ENCODE measurements around the gene AMOTL2. TPM values are rescaled to one million over a fixed set of nuclear protein-coding genes. Genes with fewer than 3 reads are reported as not detected.

Gene AMOTL2
- total RNA-seq, 1 donor: 236 TPM

DNA sequence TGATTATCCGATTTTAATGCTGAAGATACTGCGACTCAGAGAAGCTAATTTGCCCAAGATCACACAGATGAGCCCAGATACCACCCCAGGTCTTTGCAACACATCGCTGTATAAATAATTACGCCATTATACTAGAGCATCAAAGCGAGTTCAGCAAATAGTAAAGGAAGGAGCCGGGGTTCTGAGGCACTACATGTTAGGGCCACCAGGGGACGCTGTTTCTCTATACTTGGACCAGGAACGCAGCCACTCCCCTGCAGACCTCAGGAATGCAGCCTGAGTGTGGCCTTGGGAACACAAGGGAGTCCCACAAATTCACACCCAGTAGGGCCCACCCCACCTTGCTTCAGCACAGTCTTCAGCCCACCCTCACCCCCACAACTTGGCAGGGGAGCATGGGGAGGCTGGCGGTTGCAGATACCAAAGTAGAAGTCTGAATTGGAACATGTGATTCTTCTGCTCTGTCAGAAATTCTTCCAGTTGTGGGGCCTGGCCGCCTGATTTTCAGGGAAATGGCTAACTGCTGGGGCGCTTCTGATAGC lies 65.8 kb downstream of the AMOTL2 start:
- H3K4me3 ChIP-seq (ENCODE audit: low read depth, low read length): peak overlapping the region; percentile 14
- DNase-seq (ENCODE audit: low read depth): peak; percentile 79
- TF ChIP-seq, protein P1, sequence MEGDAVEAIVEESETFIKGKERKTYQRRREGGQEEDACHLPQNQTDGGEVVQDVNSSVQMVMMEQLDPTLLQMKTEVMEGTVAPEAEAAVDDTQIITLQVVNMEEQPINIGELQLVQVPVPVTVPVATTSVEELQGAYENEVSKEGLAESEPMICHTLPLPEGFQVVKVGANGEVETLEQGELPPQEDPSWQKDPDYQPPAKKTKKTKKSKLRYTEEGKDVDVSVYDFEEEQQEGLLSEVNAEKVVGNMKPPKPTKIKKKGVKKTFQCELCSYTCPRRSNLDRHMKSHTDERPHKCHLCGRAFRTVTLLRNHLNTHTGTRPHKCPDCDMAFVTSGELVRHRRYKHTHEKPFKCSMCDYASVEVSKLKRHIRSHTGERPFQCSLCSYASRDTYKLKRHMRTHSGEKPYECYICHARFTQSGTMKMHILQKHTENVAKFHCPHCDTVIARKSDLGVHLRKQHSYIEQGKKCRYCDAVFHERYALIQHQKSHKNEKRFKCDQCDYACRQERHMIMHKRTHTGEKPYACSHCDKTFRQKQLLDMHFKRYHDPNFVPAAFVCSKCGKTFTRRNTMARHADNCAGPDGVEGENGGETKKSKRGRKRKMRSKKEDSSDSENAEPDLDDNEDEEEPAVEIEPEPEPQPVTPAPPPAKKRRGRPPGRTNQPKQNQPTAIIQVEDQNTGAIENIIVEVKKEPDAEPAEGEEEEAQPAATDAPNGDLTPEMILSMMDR (IDR thresholded peaks at IDR 0.05; ENCODE audit: insufficient read depth, low read depth, low read length): peak; percentile 99

DNA sequence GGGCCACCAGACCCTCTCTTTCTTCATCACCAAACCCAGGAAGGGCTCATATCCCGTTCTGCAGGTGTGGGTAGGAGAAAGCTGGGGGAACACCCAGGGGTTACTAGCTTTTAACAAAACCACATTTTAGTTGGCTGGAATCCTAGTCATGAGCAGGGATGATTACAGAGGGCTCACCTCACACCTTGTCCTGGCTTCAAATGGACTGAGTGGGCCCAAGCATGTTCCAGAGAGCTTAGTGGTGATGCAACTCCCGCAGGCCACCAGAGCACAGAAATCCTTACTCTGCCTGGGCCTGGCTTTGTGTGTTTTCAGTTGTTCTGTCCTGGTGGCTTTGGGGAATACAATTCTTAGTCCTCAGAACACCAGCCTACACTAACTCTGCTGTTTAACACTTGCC lies 66.8 kb downstream of the AMOTL2 start:
- TF ChIP-seq, protein P1 (IDR thresholded peaks at IDR 0.05; ENCODE audit: insufficient read depth, low read depth, low read length): no peak
- no peak for DNase-seq (ENCODE audit: low read depth)

DNA sequence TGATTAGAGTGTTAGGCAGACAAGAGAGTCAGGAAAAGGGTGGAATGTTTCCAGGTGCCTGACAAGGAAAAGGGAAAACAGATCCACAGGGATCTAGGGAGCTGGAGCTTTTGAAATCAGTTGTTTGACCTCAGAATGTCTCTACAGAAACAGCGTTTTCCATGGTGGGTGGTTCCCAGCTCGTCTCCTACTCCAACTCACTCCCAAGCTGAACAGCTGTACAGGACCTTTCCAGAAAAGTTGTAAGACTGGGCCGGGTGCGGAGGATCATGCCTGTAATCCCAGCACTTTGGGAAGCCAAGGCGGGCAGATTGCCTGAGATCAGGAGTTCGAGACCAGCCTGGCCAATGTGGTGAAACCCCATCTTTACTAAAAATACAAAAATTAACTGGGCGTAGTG lies 67.9 kb downstream of the AMOTL2 start:
- no peak for DNase-seq (ENCODE audit: low read depth)
- TF ChIP-seq, protein P1 (IDR thresholded peaks at IDR 0.05; ENCODE audit: insufficient read depth, low read depth, low read length): no peak

More for the DNA sequence above, 66.8 kb downstream of the AMOTL2 start:
- H3K4me3 ChIP-seq (ENCODE audit: low read depth, low read length): no peak overlapping the region

More for the DNA sequence above, 67.9 kb downstream of the AMOTL2 start:
- no peak overlapping the region for H3K4me3 ChIP-seq (ENCODE audit: low read depth, low read length)

Small RNA genes within 50 kb of the gene (small RNA-seq; reads per million reads assigned to genes)
- gene HMGN1P9: not detected
- gene MIR6827: not detected

Other genes with a start within 250 kb of the AMOTL2 start
- gene RYK, start 123.6 kb downstream of the AMOTL2 start, total RNA-seq: 103 and 161 TPM in 2 replicates
- gene ANAPC13, start 111.5 kb upstream of the AMOTL2 start, total RNA-seq: 57.0 and 95.9 TPM in 2 replicates
- gene CEP63, start 111.6 kb upstream of the AMOTL2 start, total RNA-seq: 13.8 and 21.9 TPM in 2 replicates

All from fibroblast of villous mesenchyme (primary cell).